NCI-H1436 treated with DMSO at 0.1 percent for 48 hours (cell line): ENCODE results near the gene FNIP1.
"Not testable (repeated sequence)": the region's sequence is repeated elsewhere in the genome, so short reads cannot be mapped to it uniquely, and the experiment has no call there.

ENCODE experiments used
- DNase-seq: peaks from one replicate; lab custom pipeline; 2025; lab: John Stamatoyannopoulos, UW

Gene FNIP1

GRCh38 chr5:131749723-131750470 lies 46.9 kb downstream of the FNIP1 start:
- no peak for DNase-seq

- DNase-seq = no peak
Observed at GRCh38 chr5:131749138-131749537, 47.7 kb downstream of the FNIP1 start.

- DNase-seq = no peak
Observed at GRCh38 chr5:131747180-131748105, 49.4 kb downstream of the FNIP1 start.

DNA sequence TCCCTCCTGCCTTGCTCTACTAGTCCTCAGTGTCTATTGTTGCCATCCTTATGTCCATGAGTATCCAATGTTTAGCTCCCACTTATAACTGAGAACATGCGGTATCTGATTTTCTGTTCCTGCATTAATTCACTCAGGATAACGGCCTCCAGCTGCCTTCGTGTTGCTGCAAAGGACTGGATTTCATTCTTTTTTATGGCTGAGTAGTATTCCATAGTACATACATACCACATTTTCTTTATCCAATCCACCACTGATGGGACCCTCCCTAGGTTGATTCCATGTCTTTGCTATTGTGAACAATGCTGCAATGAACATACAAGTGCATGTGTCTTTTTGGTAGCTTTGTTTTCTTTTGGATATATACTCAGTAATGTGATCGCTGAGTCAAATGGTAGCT lies 50.4 kb downstream of the FNIP1 start:
- no peak for DNase-seq

- no peak for DNase-seq
Observed at GRCh38 chr5:131745703-131746102, 51.1 kb downstream of the FNIP1 start.

DNA sequence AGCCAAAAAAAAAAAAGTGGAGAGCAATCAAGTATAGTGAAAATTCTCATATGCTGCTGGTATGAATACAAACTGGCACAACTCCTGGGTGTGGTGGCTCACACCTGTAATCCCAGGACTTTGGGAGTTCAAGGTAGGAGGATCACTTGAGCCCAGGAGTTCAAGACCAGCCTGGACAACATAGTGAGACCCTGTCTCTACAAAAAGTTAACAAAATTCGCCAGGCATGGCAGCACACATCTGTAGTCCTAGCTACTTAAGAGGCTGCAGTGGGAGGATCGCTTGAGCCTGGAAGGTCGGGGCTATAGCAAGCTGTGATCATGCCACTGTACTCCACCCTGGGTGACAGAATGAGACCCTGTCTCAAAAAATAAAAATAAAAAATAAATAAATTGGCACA lies 51.7 kb downstream of the FNIP1 start:
- no peak for DNase-seq

- no peak for DNase-seq
Observed at GRCh38 chr5:131740477-131740876, 56.3 kb downstream of the FNIP1 start.

- no peak for DNase-seq
Observed at GRCh38 chr5:131735393-131735792, 61.4 kb downstream of the FNIP1 start.

GRCh38 chr5:131734939-131735338 lies 61.9 kb downstream of the FNIP1 start:
- DNase-seq = not testable (repeated sequence)

DNA sequence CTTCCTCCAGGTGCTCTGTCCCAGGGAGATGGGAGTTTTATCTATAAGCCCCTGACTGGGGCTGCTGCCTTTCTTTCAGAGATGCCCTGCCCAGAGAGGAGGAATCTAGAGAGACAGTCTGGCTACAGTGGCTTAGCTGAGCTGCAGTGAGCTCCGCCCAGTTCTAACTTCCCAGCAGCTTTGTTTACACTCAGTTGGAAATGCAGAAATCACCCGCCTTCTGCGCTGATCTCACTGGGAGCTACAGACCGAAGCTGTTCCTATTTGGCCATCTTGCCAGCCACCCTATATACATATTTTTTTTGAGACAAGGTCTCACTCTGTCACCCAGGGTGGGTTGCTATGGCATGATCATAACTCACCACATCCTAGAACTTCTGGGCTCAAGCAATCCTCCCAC lies 67.5 kb downstream of the FNIP1 start:
- not testable (repeated sequence) for DNase-seq

GRCh38 chr5:131724089-131724488 lies 72.7 kb downstream of the FNIP1 start:
- DNase-seq = not testable (repeated sequence)

DNA sequence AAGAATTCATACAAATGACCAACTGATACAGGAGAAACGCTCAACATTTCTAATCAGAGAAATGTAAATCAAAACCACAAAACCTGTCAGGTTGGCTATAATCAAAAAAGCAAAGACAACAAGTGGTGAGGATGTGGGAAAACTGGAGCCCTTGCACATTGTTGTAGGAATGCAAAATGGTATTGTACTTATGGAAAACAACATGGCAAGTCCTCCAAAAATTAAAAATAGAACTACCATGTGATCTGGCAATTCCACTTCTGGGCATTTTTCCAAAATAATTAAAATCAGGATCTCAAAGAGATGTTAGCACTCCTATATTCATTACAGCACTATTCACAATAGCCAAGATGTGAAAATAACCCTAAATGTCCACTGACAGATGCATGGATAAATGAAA lies 76.1 kb downstream of the FNIP1 start:
- DNase-seq = no peak

- DNase-seq = no peak
Observed at GRCh38 chr5:131719564-131719963, 77.3 kb downstream of the FNIP1 start.

DNA sequence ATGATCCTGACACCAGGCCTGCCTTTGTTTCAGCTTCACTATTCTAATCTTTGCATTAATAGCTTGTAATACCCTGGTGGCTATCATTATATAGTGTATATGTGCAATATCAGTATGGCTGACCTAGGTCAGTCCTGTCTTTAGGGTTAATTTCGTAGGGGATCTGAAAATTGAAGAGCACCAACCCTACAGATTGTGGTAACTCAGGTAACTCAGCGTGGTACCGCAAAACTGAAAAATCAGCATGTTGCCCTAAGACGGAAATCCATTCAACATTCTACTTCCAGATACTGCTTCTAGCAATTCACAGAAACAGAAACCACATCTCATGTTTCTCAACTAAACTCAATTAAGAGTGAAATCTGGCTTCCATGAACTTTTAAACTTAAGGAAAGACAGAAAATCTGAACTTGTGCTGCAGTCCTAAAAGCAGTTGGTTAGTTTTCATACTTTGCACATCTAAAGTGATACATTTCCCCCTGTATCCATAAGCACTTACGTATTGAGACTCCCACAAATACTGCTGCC lies 78.3 kb downstream of the FNIP1 start:
- no peak for DNase-seq

DNA sequence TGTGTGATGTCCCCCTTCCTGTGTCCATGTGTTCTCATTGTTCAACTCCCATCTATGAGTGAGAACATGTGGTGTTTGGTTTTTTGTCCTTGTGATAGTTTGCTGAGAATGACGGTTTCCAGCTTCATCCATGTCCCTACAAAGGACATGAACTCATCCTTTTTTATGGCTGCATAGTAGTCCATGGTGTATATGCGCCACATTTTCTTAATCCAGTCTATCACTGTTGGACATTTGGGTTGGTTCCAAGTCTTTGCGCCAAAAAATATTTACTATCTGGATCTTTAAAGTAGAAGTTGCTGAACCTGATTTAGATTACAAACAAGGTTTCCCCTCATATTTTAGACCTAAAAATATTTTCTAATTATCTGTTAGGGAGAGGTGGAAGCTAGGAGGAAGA lies 79.7 kb downstream of the FNIP1 start:
- not testable (repeated sequence) for DNase-seq

DNA sequence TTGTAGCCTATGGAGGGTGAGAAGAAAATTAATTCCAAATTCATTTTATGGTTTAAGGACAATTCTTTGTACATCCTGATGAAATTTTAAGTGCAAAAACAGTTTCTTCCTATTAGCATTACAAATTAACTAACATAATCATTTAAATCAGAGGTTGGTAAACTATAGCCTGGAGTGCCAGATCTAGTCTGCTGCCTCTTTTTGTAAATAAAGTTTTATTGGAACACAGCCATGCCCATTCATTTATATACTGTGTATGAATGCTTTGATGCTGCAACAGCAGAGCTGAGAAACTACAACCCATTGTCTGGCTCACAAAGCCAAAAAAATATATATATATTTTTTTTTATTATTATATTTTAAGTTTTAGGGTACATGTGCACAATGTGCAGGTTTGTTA lies 80.2 kb downstream of the FNIP1 start:
- DNase-seq = no peak

DNA sequence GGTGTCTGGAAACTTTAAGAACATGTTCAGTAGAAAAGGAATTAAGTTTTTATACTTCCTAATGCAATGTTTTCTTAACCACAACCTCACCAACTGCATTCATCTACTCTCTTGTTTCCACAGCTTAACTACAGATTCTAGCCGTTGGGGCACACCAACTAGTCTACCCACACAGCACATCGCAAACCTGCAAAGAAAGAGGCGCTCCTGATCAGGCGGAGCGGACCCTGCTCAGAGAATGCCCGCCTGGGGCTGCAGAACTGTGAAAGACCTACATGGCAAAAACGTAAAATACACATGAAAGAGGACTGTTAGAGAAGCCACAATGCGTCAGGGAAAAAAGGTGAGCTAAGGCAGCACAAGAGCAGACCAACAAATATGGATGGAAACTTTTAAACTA lies 86.4 kb downstream of the FNIP1 start:
- no peak for DNase-seq

DNA sequence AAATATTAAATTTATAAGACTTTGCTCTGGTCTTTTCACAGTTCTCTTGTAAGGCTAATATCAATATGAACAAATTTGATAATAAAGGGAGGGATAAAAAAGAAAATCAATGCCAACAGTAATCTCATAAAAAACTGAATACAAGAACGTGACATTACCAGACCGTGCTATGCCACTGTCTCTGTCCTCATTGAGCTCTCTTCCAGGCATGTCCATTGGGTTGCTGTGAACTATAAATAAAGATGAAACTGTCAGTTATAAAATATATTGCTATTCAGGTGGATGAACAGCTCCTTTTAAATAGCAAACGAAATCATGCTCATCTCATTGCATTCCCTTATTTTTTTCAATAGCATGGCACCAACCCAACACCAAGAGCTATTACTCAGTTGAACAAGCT lies 87.8 kb downstream of the FNIP1 start:
- DNase-seq = no peak

- no peak for DNase-seq
Observed at GRCh38 chr5:131706281-131706680, 90.5 kb downstream of the FNIP1 start.

DNA sequence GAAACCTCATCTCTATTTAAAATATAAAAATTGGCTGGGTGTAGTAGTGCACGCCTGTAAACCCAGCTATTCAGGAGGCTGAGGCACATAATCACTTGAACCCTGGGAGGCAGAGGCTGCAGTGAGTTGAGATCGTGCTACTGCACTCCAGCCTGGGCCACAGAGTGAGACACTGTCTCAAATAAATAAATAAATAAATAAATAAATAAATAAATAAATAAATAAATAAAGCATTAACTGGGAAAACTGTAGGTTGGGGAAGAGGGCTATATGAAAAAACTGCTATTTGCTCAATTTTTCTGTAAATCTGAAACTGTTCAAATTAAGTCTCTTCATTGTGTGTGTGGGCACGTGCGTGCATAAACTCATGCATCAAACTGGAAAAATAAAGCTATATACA lies 101.9 kb downstream of the FNIP1 start:
- no peak for DNase-seq

- DNase-seq = no peak
Observed at GRCh38 chr5:131693894-131694293, 102.9 kb downstream of the FNIP1 start.

- DNase-seq = no peak
Observed at GRCh38 chr5:131685516-131686171, 111.2 kb downstream of the FNIP1 start.
